AG04449 (cell line): ENCODE results near the gene FRS3.
"Not testable (repeated sequence)": the region's sequence is repeated elsewhere in the genome, so short reads cannot be mapped to it uniquely, and the experiment has no call there.

Source experiments
- CTCF ChIA-PET: fragments of 350-600 bp; formaldehyde crosslinking; extraction: SDS; loops from one replicate; lab custom pipeline; 2021; ENCODE audit warnings: antibody characterized with exemption; lab: Yijun Ruan, JAX
- POLR2A ChIA-PET: fragments of 400-600, 350-600 bp; formaldehyde crosslinking; extraction: SDS; loops from one replicate; lab custom pipeline; 2020; ENCODE audit warnings: antibody characterized with exemption, inconsistent platforms; lab: Yijun Ruan, JAX
- DNase-seq: peaks from one replicate; pipeline ENCODE4 v3.0.0-alpha.2; 2010; ENCODE audit warnings: low read depth, low spot score
- H3K4me3 ChIP-seq: 2 replicates; pipeline ENCODE4 v1.5.1; 2011; ENCODE audit warnings: low read depth, mild to moderate bottlenecking, control low read depth, low read length
- CTCF ChIP-seq: IDR thresholded peaks from one replicate; pipeline ENCODE4 v1.5.1; 2011; ENCODE audit warnings: mild to moderate bottlenecking, moderate library complexity, low read length, control low read depth, inconsistent platforms; ENCODE audit not compliant: insufficient read depth; ENCODE audit errors: missing control alignments

The FRS3 gene

GRCh38 chr6:41821266-41821665, 41.6 kb upstream of the FRS3 start:
- no peak for DNase-seq
- no peak overlapping the region for H3K4me3 ChIP-seq
- CTCF ChIA-PET = interaction anchor here (1.7 kb wide), 1 partner anchor 20 kb away, joined by 7 read pairs; no protein-coding TSS in a partner anchor
- POLR2A ChIA-PET = no interaction called here
- TF ChIP-seq CTCF = no peak

GRCh38 chr6:41818271-41819054, 38.8 kb upstream of the FRS3 start:
- CTCF ChIA-PET = interaction anchor here (0.7 to 8.4 kb wide), 6 partner anchors 10 to 226 kb away, joined by 3 to 46 read pairs (median 4); partner anchors contain the start of gene TOMM6
- TF ChIP-seq CTCF = no peak
- DNase-seq = no peak
- no peak overlapping the region for H3K4me3 ChIP-seq
- POLR2A ChIA-PET = no interaction called here

- ChIA-PET CTCF (interaction anchor here (1.2 to 8.4 kb wide), 4 partner anchors 10 to 106 kb away, joined by 3 to 46 read pairs (median 8); partner anchors contain the start of genes BYSL, MED20 and TOMM6), POLR2A (no interaction called here)
- DNase-seq = no peak
- no peak overlapping the region for H3K4me3 ChIP-seq
- no peak for TF ChIP-seq CTCF
These were observed 35.9 kb upstream of the FRS3 start for GRCh38 chr6:41815587-41815986.

- CTCF ChIA-PET = interaction anchor here (1.2 to 8.4 kb wide), 6 partner anchors 9 to 229 kb away, joined by 3 to 46 read pairs (median 6); partner anchors contain the start of genes BYSL, MED20 and TOMM6
- POLR2A ChIA-PET = no interaction called here
- TF ChIP-seq CTCF = no peak
- DNase-seq = no peak
- H3K4me3 ChIP-seq = no peak overlapping the region
These were observed 34.9 kb upstream of the FRS3 start for GRCh38 chr6:41814629-41815028.

GRCh38 chr6:41813956-41814355, 34.3 kb upstream of the FRS3 start:
- TF ChIP-seq CTCF = no peak
- no peak for DNase-seq
- POLR2A ChIA-PET = no interaction called here
- no peak overlapping the region for H3K4me3 ChIP-seq
- CTCF ChIA-PET = interaction anchor here (1.0 to 8.4 kb wide), 6 partner anchors 10 to 230 kb away, joined by 4 to 46 read pairs (median 6); partner anchors contain the start of genes BYSL, MED20 and TOMM6

GRCh38 chr6:41813469-41813868, 33.8 kb upstream of the FRS3 start:
- no peak for TF ChIP-seq CTCF
- H3K4me3 ChIP-seq = no peak overlapping the region
- POLR2A ChIA-PET = no interaction called here
- CTCF ChIA-PET = interaction anchor here (0.7 to 8.4 kb wide), 7 partner anchors 10 to 230 kb away, joined by 3 to 46 read pairs (median 4); partner anchors contain the start of genes BYSL, MED20 and TOMM6
- DNase-seq = no peak

- H3K4me3 ChIP-seq, DNase-seq, CTCF ChIA-PET, POLR2A ChIA-PET: not testable (repeated sequence)
These were observed 32.2 kb upstream of the FRS3 start for GRCh38 chr6:41811946-41812345.
